ENCODE measurements around the gene EFCAB6.

DNA sequence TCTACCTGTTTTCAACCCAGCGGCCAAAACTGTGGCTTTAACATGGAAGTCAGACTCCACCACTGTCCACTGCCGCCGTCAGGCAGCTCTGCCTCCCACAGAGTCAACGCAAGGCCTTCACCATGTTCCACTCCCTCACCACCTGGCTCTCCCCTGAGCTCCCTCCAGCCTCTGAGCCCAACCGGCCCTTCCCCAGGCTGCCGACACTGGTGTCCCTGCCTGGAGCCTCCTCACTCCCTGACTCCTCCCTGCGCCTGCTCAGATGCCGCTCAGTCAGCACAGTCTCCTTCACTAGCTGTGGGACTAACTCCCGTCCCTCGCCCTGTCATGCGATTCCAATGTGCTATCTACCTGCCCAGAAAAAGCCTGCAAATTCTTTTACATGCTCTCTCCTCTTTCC is 33.9 kb upstream of the EFCAB6 start:
- TF ChIP-seq CTCF (IDR thresholded peaks at IDR 0.05): no peak
- no peak for TF ChIP-seq POLR2A (IDR thresholded peaks at IDR 0.05)

Measured in gastroesophageal sphincter (tissue), 3 donors.